Astrocyte of the cerebellum (primary cell): ENCODE measurements around the gene CNTN5.

ENCODE experiments used
- DNase-seq: peaks from one replicate; pipeline ENCODE4 v3.0.0-alpha.2; 2011; ENCODE audit warnings: low read depth
- H3K4me3 ChIP-seq: 2 replicates; pipeline ENCODE4 v1.5.1; 2011; ENCODE audit warnings: mild to moderate bottlenecking, low read depth, low read length, moderate library complexity
- CTCF ChIP-seq: IDR thresholded peaks from 2 replicates; pipeline ENCODE4 v1.5.1; 2012; ENCODE audit warnings: low read length, low read depth, moderate library complexity, mild to moderate bottlenecking; ENCODE audit errors: missing control alignments
- in situ Hi-C: cut with HindIII; loops from 2 replicates; pipeline ENCODE4 v1.10.0; 2017; ENCODE audit warnings: low sequenced_read_pairs

Gene CNTN5

GRCh38 chr11:100397401-100397800 lies 1376.7 kb downstream of the CNTN5 start:
- H3K4me3 ChIP-seq = no peak overlapping the region

GRCh38 chr11:100403816-100404215 lies 1383.1 kb downstream of the CNTN5 start:
- DNase-seq = peak; percentile 34
- in situ Hi-C loops = no loop called here
- TF ChIP-seq CTCF = no peak
- no peak overlapping the region for H3K4me3 ChIP-seq

More at GRCh38 chr11:100397401-100397800, 1376.7 kb downstream of the CNTN5 start:
- no peak for TF ChIP-seq CTCF
- no peak for DNase-seq
- in situ Hi-C loops = no loop called here

- H3K4me3 ChIP-seq = no peak overlapping the region
- TF ChIP-seq CTCF = no peak
- no peak for DNase-seq
- in situ Hi-C loops = no loop called here
Measured at GRCh38 chr11:100404907-100405306, 1384.2 kb downstream of the CNTN5 start.
